Smooth muscle cell (in vitro differentiated cells): ENCODE data around the gene RXRA. TPM values are rescaled to one million over a fixed set of nuclear protein-coding genes. Genes with fewer than 3 reads are reported as not detected.

ENCODE experiments used
- DNase-seq: peaks from one replicate; lab custom pipeline; 2025; ENCODE audit not compliant: unreplicated experiment; lab: John Stamatoyannopoulos, UW
- H2AFZ ChIP-seq: fragments of 200-600 bp; sonication (generic); 2 replicates; pipeline ENCODE4 v1.6.0; 2016; ENCODE audit warnings: antibody characterized with exemption, low read depth, mild to moderate bottlenecking
- H3F3A ChIP-seq: fragments of 200-600 bp; sonication (generic); 2 replicates; pipeline ENCODE4 v1.6.0; 2017; ENCODE audit warnings: antibody characterized with exemption, low read depth
- H3K27ac ChIP-seq: fragments of 200-600 bp; sonication (generic); 2 replicates; pipeline ENCODE4 v1.5.1; 2016; ENCODE audit warnings: low read depth, mild to moderate bottlenecking
- H3K27me3 ChIP-seq: fragments of 200-600 bp; sonication (generic); 2 replicates; pipeline ENCODE4 v1.6.1; 2016; ENCODE audit warnings: low read depth, mild to moderate bottlenecking
- H3K36me3 ChIP-seq: fragments of 200-600 bp; sonication (generic); 2 replicates; pipeline ENCODE4 v1.5.1; 2016; ENCODE audit warnings: low read depth
- H3K4me1 ChIP-seq: fragments of 200-600 bp; sonication (generic); 2 replicates; pipeline ENCODE4 v1.5.1; 2016; ENCODE audit warnings: low read depth
- H3K4me2 ChIP-seq: fragments of 200-600 bp; sonication (generic); 2 replicates; pipeline ENCODE4 v1.6.0; 2016; ENCODE audit warnings: mild to moderate bottlenecking
- H3K4me3 ChIP-seq: fragments of 200-600 bp; sonication (generic); 2 replicates; pipeline ENCODE4 v1.5.1; 2016; ENCODE audit warnings: mild to moderate bottlenecking
- H3K79me2 ChIP-seq: fragments of 200-600 bp; sonication (generic); 2 replicates; pipeline ENCODE4 v1.6.0; 2016; ENCODE audit warnings: low read depth, mild to moderate bottlenecking
- H3K9ac ChIP-seq: fragments of 200-600 bp; sonication (generic); 2 replicates; pipeline ENCODE4 v1.6.0; 2016; ENCODE audit warnings: low read depth
- H3K9me3 ChIP-seq: fragments of 200-600 bp; sonication (generic); replicated peaks from 2 replicates; pipeline ENCODE4 v1.5.1; 2016; ENCODE audit warnings: low read depth
- H4K20me1 ChIP-seq: fragments of 200-600 bp; sonication (generic); 2 replicates; pipeline ENCODE4 v1.6.0; 2016; ENCODE audit warnings: low read depth
- WGBS: methylation state at CpG from one replicate; pipeline ENCODE4 v1.1.7; 2016; ENCODE audit warnings: low lambda C conversion rate; 5-methylcytosine and 5-hydroxymethylcytosine counted together
- polyA plus RNA-seq: library from polyadenylated mRNA; unstranded; fragments of >200 nt; fragmentation: Nextera tagmentation; extraction: Ambion mirVana; gene quantifications from 2 replicates; pipeline ENCODE4 v1.2.1, GENCODE V29; 2016
- total RNA-seq: library from RNA; depleted of rRNA; stranded (reverse); fragments of >200 nt; gene quantifications from 2 replicates; pipeline ENCODE4 v1.2.3, GENCODE V29; 2014
- TF ChIP-seq, protein P1 (sequence below): fragments of 200-600 bp; sonication (generic); IDR thresholded peaks from 2 replicates; pipeline ENCODE4 v1.5.1; 2017; ENCODE audit warnings: borderline replicate concordance, mild to moderate bottlenecking, antibody characterized with exemption; ENCODE audit not compliant: insufficient read depth, poor library complexity, severe bottlenecking

RXRA gene
- total and polyA plus RNA-seq, 2 experiments from 2014 or later: 8.9 to 23.1 TPM

- 78% methylated on average over 37 of the region's 38 CpGs for WGBS
- TF ChIP-seq, protein P1, sequence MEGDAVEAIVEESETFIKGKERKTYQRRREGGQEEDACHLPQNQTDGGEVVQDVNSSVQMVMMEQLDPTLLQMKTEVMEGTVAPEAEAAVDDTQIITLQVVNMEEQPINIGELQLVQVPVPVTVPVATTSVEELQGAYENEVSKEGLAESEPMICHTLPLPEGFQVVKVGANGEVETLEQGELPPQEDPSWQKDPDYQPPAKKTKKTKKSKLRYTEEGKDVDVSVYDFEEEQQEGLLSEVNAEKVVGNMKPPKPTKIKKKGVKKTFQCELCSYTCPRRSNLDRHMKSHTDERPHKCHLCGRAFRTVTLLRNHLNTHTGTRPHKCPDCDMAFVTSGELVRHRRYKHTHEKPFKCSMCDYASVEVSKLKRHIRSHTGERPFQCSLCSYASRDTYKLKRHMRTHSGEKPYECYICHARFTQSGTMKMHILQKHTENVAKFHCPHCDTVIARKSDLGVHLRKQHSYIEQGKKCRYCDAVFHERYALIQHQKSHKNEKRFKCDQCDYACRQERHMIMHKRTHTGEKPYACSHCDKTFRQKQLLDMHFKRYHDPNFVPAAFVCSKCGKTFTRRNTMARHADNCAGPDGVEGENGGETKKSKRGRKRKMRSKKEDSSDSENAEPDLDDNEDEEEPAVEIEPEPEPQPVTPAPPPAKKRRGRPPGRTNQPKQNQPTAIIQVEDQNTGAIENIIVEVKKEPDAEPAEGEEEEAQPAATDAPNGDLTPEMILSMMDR: no peak
These were observed 49.5 kb downstream of the RXRA start for GRCh38 chr9:134375430-134376385.

DNA sequence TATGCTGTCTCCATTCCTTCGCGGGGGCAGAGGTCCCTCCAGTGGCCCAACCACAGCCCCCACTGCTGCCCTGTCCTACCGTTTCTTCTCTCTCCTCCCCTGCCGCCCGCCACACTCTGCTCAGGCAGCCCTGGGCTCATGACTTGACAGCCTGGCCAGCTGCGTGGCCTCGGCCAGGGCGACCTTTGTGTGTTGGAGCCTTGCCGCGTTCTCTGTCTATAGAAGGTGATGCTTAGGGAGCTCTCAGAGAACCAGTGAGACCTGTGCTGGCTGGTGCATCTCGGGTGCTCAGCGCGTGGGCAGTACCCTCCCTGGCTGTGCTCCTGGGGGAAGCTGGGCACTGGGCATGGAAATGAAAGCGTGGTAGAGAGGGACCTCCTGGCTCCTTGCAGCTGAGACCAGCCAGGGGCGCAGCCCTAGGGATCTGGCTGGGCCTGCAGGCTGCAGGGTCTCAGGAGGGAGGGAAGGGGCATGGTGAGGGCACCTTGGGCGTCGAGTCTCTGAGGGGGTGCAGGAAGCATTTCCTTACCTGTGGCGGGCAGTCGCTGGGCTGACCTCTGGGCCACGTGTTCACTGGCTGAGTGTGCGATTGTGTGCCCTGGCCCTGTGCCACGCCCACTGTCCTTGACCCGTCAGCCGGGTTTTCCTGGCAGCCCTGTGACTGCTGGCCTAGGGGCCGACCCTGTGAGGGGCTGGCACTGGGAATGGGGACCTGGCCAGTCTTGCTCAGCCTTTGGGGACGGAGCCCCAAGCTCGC lies 50.3 kb downstream of the RXRA start:
- Histone ChIP-seq H3K27ac (no peak overlapping the region), H3K4me1 (peaks cover 7% of the 10 kb centered on the region), H4K20me1 (peaks cover 100% of the 10 kb centered on the region), H2AFZ (no peak overlapping the region), H3K27me3 (no peaks in the 10 kb centered on the region), H3K79me2 (peaks cover 96% of the 10 kb centered on the region), H3K9me3 (no peaks in the 10 kb centered on the region), H3F3A (no peaks in the 10 kb centered on the region), H3K4me3 (no peak overlapping the region), H3K9ac (no peak overlapping the region), H3K36me3 (no peaks in the 10 kb centered on the region), H3K4me2 (no peak overlapping the region)
- 92% methylated on average over 27 of the region's 27 CpGs for WGBS
- TF ChIP-seq, protein P1: no peak
- DNase-seq: no peak

More at GRCh38 chr9:134375430-134376385, 49.5 kb downstream of the RXRA start:
- no peaks in the 10 kb centered on the region for H3K9me3 ChIP-seq
- no peaks in the 10 kb centered on the region for H3K36me3 ChIP-seq
- H3F3A ChIP-seq: no peaks in the 10 kb centered on the region
- peaks cover 100% of the 10 kb centered on the region for H4K20me1 ChIP-seq
- peaks cover 96% of the 10 kb centered on the region for H3K79me2 ChIP-seq
- H3K4me3 ChIP-seq: no peak overlapping the region
- no peak overlapping the region for H3K9ac ChIP-seq
- no peak for DNase-seq
- H3K4me1 ChIP-seq: peaks cover 7% of the 10 kb centered on the region
- no peak overlapping the region for H3K27ac ChIP-seq
- no peak overlapping the region for H3K4me2 ChIP-seq
- no peaks in the 10 kb centered on the region for H3K27me3 ChIP-seq
- H2AFZ ChIP-seq: no peak overlapping the region

DNA sequence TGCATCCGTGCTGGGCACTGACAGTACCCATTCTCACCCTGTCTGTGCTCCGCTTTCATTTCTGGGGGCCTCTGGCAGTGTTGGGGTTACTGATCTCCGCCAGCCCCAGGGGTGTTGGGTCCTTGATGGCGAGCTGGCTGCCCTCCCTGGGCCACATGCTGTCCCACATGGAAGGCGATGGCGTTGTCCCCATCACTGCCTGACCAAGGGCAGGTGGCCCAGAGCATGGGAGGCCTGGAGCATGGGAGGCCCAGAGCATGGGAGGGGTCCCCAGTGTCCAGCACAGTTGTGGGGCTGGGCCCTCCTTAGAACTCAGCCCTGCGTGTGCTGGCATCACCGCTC lies 50.9 kb downstream of the RXRA start:
- H3K9ac ChIP-seq: no peak overlapping the region
- TF ChIP-seq, protein P1: no peak
- H3K9me3 ChIP-seq: no peaks in the 10 kb centered on the region
- H3K4me1 ChIP-seq: peaks cover 7% of the 10 kb centered on the region
- no peak overlapping the region for H2AFZ ChIP-seq
- peaks cover 95% of the 10 kb centered on the region for H3K79me2 ChIP-seq
- H3K36me3 ChIP-seq: no peaks in the 10 kb centered on the region
- H3K4me3 ChIP-seq: no peak overlapping the region
- DNase-seq: no peak
- H3K4me2 ChIP-seq: no peak overlapping the region
- H3F3A ChIP-seq: no peaks in the 10 kb centered on the region
- H3K27me3 ChIP-seq: no peaks in the 10 kb centered on the region
- no peak overlapping the region for H3K27ac ChIP-seq
- 95% methylated on average over 8 of the region's 8 CpGs for WGBS
- peaks cover 100% of the 10 kb centered on the region for H4K20me1 ChIP-seq
